H1 (cell line): Measurements from ENCODE around the gene RPSA. TPM values are rescaled to one million over a fixed set of nuclear protein-coding genes. Genes with fewer than 3 reads are reported as not detected.

ENCODE experiments used
- CTCF ChIA-PET: fragments of 300-600 bp; sonication (Branson Sonifier 250); formaldehyde crosslinking; loops from one replicate; lab custom pipeline; 2021; ENCODE audit not compliant: partially characterized antibody; lab: Charles Lee
- POLR2A ChIA-PET: fragments of 300-600 bp; sonication (Branson Sonifier 250); formaldehyde crosslinking; loops from one replicate; lab custom pipeline; 2021; ENCODE audit warnings: inconsistent platforms; ENCODE audit not compliant: partially characterized antibody; lab: Charles Lee
- DNase-seq, 2 experiments: peaks; one replicate each; pipeline versions ENCODE4 v3.0.0 to v3.0.0-alpha.2; 2010 to 2022; ENCODE audit warnings: low spot score in 2 of 2, low read depth in 1 of 2, mixed read lengths in 1 of 2
- FAIRE-seq: peaks from 2 replicates; lab custom pipeline; 2011; peaks lifted over from hg19 to GRCh38; lab: Jason Lieb, UNC
- H2AFZ ChIP-seq: 2 replicates; pipeline ENCODE4 v1.8.1; 2012; ENCODE audit warnings: low read length, inconsistent platforms
- H2AK5ac ChIP-seq: 2 replicates; pipeline ENCODE4 v1.6.1; 2013; ENCODE audit warnings: low read depth, low read length
- H2BK120ac ChIP-seq: replicated peaks from 2 replicates; pipeline ENCODE3; 2013; ENCODE audit warnings: low read depth, low read length, inconsistent platforms
- H2BK12ac ChIP-seq: 2 replicates; pipeline ENCODE4 v1.6.1; 2013; ENCODE audit warnings: low read depth, low read length
- H2BK15ac ChIP-seq: 2 replicates; pipeline ENCODE4 v1.6.1; 2013; ENCODE audit warnings: low read length
- H2BK20ac ChIP-seq: 2 replicates; pipeline ENCODE4 v1.6.1; 2013; ENCODE audit warnings: low read length
- H2BK5ac ChIP-seq: 2 replicates; pipeline ENCODE4 v1.6.1; 2013; ENCODE audit warnings: low read depth, low read length
- H3K14ac ChIP-seq: 2 replicates; pipeline ENCODE4 v1.6.1; 2013; ENCODE audit warnings: inconsistent platforms; ENCODE audit not compliant: insufficient read length
- H3K18ac ChIP-seq: 2 replicates; pipeline ENCODE4 v1.6.1; 2013; ENCODE audit warnings: low read length; ENCODE audit errors: extremely low read depth
- H3K23ac ChIP-seq: 2 replicates; pipeline ENCODE4 v1.6.1; 2013; ENCODE audit warnings: inconsistent platforms; ENCODE audit not compliant: insufficient read length
- H3K23me2 ChIP-seq: 2 replicates; pipeline ENCODE4 v1.6.1; 2013; ENCODE audit warnings: low read depth, low read length
- H3K27ac ChIP-seq: 2 replicates; pipeline ENCODE4 v1.6.1; 2011; ENCODE audit warnings: low read depth, low read length, inconsistent platforms
- H3K27me3 ChIP-seq, 4 experiments: replicated peaks in 1 of 4; 1 replicate in 1 of 4; 2 replicates in 3 of 4; pipeline versions ENCODE4 v1.6.1 to v1.8.1; 2011 to 2013; ENCODE audit warnings: low read length in 3 of 4, mild to moderate bottlenecking in 3 of 4, inconsistent platforms in 2 of 4, mixed read lengths in 2 of 4, moderate library complexity in 1 of 4; ENCODE audit not compliant: control insufficient read depth in 3 of 4, insufficient read depth in 3 of 4; ENCODE audit errors: extremely low read depth in 1 of 4
- H3K36me3 ChIP-seq, 4 experiments: 2 replicates each; pipeline versions ENCODE4 v1.6.1 to v1.8.1; 2011 to 2013; ENCODE audit warnings: mild to moderate bottlenecking in 4 of 4, low read length in 3 of 4, moderate library complexity in 2 of 4, control low read depth in 1 of 4, inconsistent platforms in 1 of 4; ENCODE audit not compliant: insufficient read depth in 4 of 4, control insufficient read depth in 2 of 4
- H3K4ac ChIP-seq: replicated peaks from 2 replicates; pipeline ENCODE3; 2013; ENCODE audit warnings: low read length, low read depth, mixed read lengths, inconsistent platforms; ENCODE audit not compliant: insufficient read length
- H3K4me1 ChIP-seq, 4 experiments: replicated peaks in 1 of 4; 1 replicate in 1 of 4; 2 replicates in 3 of 4; pipeline versions ENCODE4 v1.6.1 to v1.8.1; 2011 to 2013; ENCODE audit warnings: low read length in 3 of 4, inconsistent platforms in 2 of 4, mixed read lengths in 1 of 4; ENCODE audit not compliant: insufficient read depth in 4 of 4, control insufficient read depth in 3 of 4
- H3K4me2 ChIP-seq, 2 experiments: 2 replicates each; pipeline versions ENCODE4 v1.6.1 to v1.8.1; 2011 to 2013; ENCODE audit warnings: low read depth in 2 of 2, low read length in 2 of 2, control low read depth in 1 of 2, inconsistent platforms in 1 of 2, mild to moderate bottlenecking in 1 of 2; ENCODE audit not compliant: insufficient read depth in 1 of 2
- H3K4me3 ChIP-seq, 4 experiments: fragments of 200-600, 300-600 bp in 1 of 4; sonication (generic), shearing (Covaris generic), sonication (Bioruptor Twin) in 1 of 4; 2 replicates each; pipeline versions ENCODE4 v1.5.1 to v1.8.1; 2011 to 2016; ENCODE audit warnings: low read length in 4 of 4, low read depth in 3 of 4, control low read depth in 2 of 4, inconsistent platforms in 2 of 4, mild to moderate bottlenecking in 2 of 4, mixed read lengths in 1 of 4, moderate library complexity in 1 of 4; ENCODE audit not compliant: insufficient read depth in 2 of 4; ENCODE audit errors: extremely low read depth in 1 of 4
- H3K56ac ChIP-seq: replicated peaks from 2 replicates; pipeline ENCODE3; 2013; ENCODE audit warnings: low read depth, mild to moderate bottlenecking, mixed read lengths, low read length, inconsistent platforms; ENCODE audit not compliant: insufficient read length
- H3K79me1 ChIP-seq: 2 replicates; pipeline ENCODE4 v1.6.1; 2013; ENCODE audit warnings: low read depth, low read length, control low read depth
- H3K79me2 ChIP-seq, 2 experiments: 2 replicates each; pipeline versions ENCODE4 v1.6.1 to v1.8.1; 2012 to 2013; ENCODE audit warnings: low read length in 2 of 2, mild to moderate bottlenecking in 2 of 2, inconsistent platforms in 1 of 2; ENCODE audit not compliant: insufficient read depth in 2 of 2, control insufficient read depth in 1 of 2
- H3K9ac ChIP-seq, 4 experiments: replicated peaks in 1 of 4; 1 replicate in 1 of 4; 2 replicates in 3 of 4; pipeline versions ENCODE4 v1.6.1 to v1.8.1; 2011 to 2013; ENCODE audit warnings: low read depth in 3 of 4, low read length in 3 of 4, control low read depth in 2 of 4, mild to moderate bottlenecking in 2 of 4, moderate library complexity in 2 of 4, inconsistent platforms in 1 of 4; ENCODE audit errors: extremely low read depth in 1 of 4
- H3K9me3 ChIP-seq, 2 experiments: 2 replicates each; pipeline versions ENCODE4 v1.6.1 to v1.8.1; 2012 to 2013; ENCODE audit warnings: mild to moderate bottlenecking in 2 of 2, moderate library complexity in 2 of 2, control low read depth in 1 of 2, inconsistent platforms in 1 of 2, low read depth in 1 of 2, low read length in 1 of 2, mixed read lengths in 1 of 2; ENCODE audit not compliant: insufficient read depth in 2 of 2
- H4K20me1 ChIP-seq, 2 experiments: replicated peaks in 1 of 2; 2 replicates each; pipeline versions ENCODE3 to v1.8.1; 2011 to 2013; ENCODE audit warnings: inconsistent platforms in 2 of 2, low read length in 2 of 2, mild to moderate bottlenecking in 1 of 2; ENCODE audit not compliant: insufficient read depth in 2 of 2, control insufficient read depth in 1 of 2
- H4K5ac ChIP-seq: 2 replicates; pipeline ENCODE4 v1.6.1; 2013; ENCODE audit warnings: low read length, low read depth, mixed read lengths, inconsistent platforms; ENCODE audit not compliant: insufficient read length
- H4K8ac ChIP-seq: 2 replicates; pipeline ENCODE4 v1.8.0; 2013; ENCODE audit warnings: mild to moderate bottlenecking, moderate library complexity, low read length, inconsistent platforms; ENCODE audit not compliant: insufficient read depth; ENCODE audit errors: extremely low read depth
- H4K91ac ChIP-seq: replicated peaks from 2 replicates; pipeline ENCODE3; 2013; ENCODE audit warnings: low read length, mixed read lengths, inconsistent platforms; ENCODE audit not compliant: insufficient read length
- KDM1A ChIP-seq: fragments of 200-600, 300-600 bp; sonication (generic); IDR thresholded peaks from 2 replicates; pipeline ENCODE4 v1.7.1; 2016; ENCODE audit warnings: mild to moderate bottlenecking, low read length, borderline replicate concordance
- POLR2A ChIP-seq, 2 experiments: IDR thresholded peaks; 1 replicate in 1 of 2; 2 replicates in 1 of 2; pipeline ENCODE4 v1.6.1; 2011; ENCODE audit warnings: low read depth in 2 of 2, low read length in 2 of 2, mild to moderate bottlenecking in 2 of 2; ENCODE audit errors: control extremely low read depth in 1 of 2
- POLR2AphosphoS5 ChIP-seq: IDR thresholded peaks from 2 replicates; pipeline ENCODE4 v1.6.1; 2011; ENCODE audit warnings: low read depth, low read length
- WGBS, 2 experiments: shearing (Covaris generic) in 1 of 2; methylation state at CpG; one replicate each; pipeline versions ENCODE4 v1.1.6 to v1.1.7; 2013 to 2015; ENCODE audit warnings: low lambda C conversion rate in 2 of 2, mixed read lengths in 2 of 2, inconsistent platforms in 1 of 2, low coverage in 1 of 2, missing lambda C conversion rate in 1 of 2; ENCODE audit not compliant: insufficient replicate concordance in 2 of 2, insufficient coverage in 1 of 2, insufficient read length in 1 of 2; ENCODE audit errors: extremely low coverage in 1 of 2, missing lambda C conversion rate in 1 of 2; 5-methylcytosine and 5-hydroxymethylcytosine counted together
- polyA plus RNA-seq, 7 experiments: library from polyadenylated mRNA; depleted of rRNA in 3 of 7; stranded (reverse) in 5 of 7; unstranded in 2 of 7; fragments of >200 nt in 5 of 7; fragments of 200-250 nt in 2 of 7; gene quantifications; 1 replicate in 5 of 7; 2 replicates in 1 of 7; 4 replicates in 1 of 7; pipeline versions ENCODE4 v1.2.1 to v1.2.3, GENCODE V29; 2011 to 2013; ENCODE audit warnings: missing spikeins in 2 of 7, mixed read lengths in 2 of 7
- total RNA-seq: library from RNA; stranded (reverse); fragmentation: NEBNext Ultra II Directional; extraction: Animal tissue kit (Norgen Biotek cat#: 25700); gene quantifications from 2 replicates; pipeline ENCODE4 v1.2.1, GENCODE V29; 2021

RPSA gene
- total and polyA plus RNA-seq, 2 of the 8 experiments (the other 6 are each of a cell fraction or from before 2014, with no cell fraction given), result 2,661 to 7,468 TPM

- Histone ChIP-seq H2BK120ac (no peak overlapping the region), H3K14ac (no peak overlapping the region), H3K79me2 (peaks cover 8 to 38% of the 10 kb centered on the region in 2 experiments; a peak in 3 of 4 replicates), H4K20me1 (peaks cover 17 to 22% of the 10 kb centered on the region in 2 experiments), H4K8ac (no peak overlapping the region), H3K23me2 (peaks cover 9% of the 10 kb centered on the region), H3K23ac (no peak overlapping the region), H3K27ac (peak overlapping the region; percentile 95), H4K91ac (no peak overlapping the region)
- POLR2A ChIA-PET, result interaction anchor here (0.7 to 33.7 kb wide), 30 partner anchors 2 to 311 kb away, joined by 3 to 771 read pairs (median 4); partner anchors contain the start of genes RPSA and SLC25A38
- FAIRE-seq (no peak), DNase-seq (no peak)
- TF ChIP-seq POLR2AphosphoS5 (peak; percentile 10; the same call in 1 of the 2 replicates), KDM1A (no peak), POLR2A (IDR thresholded peaks at IDR 0.05; ENCODE audit: control extremely low read depth in 1 of 2, low read depth in 2 of 2, low read length in 2 of 2) (peak in 1 of 2 experiments; percentile 38; a peak in 1 of 3 replicates)
- TF ChIP-seq, all 59 proteins: peak for 2
- Histone ChIP-seq H3K4me1 (peaks cover 10 to 14% (median 11%) of the 10 kb centered on the region in 4 experiments), H3K27me3 (no peaks in the 10 kb centered on the region), H2AK5ac (no peak overlapping the region), H3K79me1 (0 out of 2 replicates have a peak, but pooled peaks cover 6% of the 10 kb centered on the region), H2BK15ac (no peak overlapping the region; the same call in 1 of the 2 replicates), H3K56ac (no peak overlapping the region), H2AFZ (no peak overlapping the region), H3K36me3 (peaks cover 33 to 60% (median 48%) of the 10 kb centered on the region in 4 experiments), H3K9me3 (no peaks in the 10 kb centered on the region), H2BK20ac (no peak overlapping the region), H2BK12ac (no peak overlapping the region), H2BK5ac (peak overlapping the region; percentile 49; the same call in 1 of the 2 replicates), H3K9ac (peak overlapping the region in 3 of 4 experiments; percentile 62 to 98 (median 98); a peak in 6 of 7 replicates), H3K4me2 (peak overlapping the region; percentile 91 to 95), H3K4ac (no peak overlapping the region), H3K18ac (peak overlapping the region; percentile 26; the same call in 1 of the 2 replicates), H3K4me3 (peak overlapping the region; percentile 68 to 94 (median 86)), H4K5ac (no peak overlapping the region)
- CTCF ChIA-PET, result interaction anchor here (0.8 to 4.3 kb wide), 7 partner anchors 9 to 759 kb away, joined by 3 to 30 read pairs (median 5); no protein-coding TSS in a partner anchor
- WGBS, 2 experiments, result 69% methylated on average over 6 of the region's 6 CpGs; no CpG with 5 or more reads in 1 of the 2 experiments
These were observed 1.4 kb downstream of the RPSA start for GRCh38 chr3:39407773-39408492.
